Measurements from ENCODE around the gene FYCO1.

Gene FYCO1

GRCh38 chr3:45944830-45945620, 50.6 kb downstream of the FYCO1 start:
- H3K4me3 ChIP-seq (ENCODE audit: low read depth, low read length), result no peak overlapping the region
- DNase-seq (ENCODE audit: low read depth), result no peak
- no peak for TF ChIP-seq CTCF (IDR thresholded peaks at IDR 0.05; ENCODE audit: control insufficient read depth, extremely low read depth, insufficient read depth)

- no peak for DNase-seq (ENCODE audit: low read depth)
- TF ChIP-seq CTCF (IDR thresholded peaks at IDR 0.05; ENCODE audit: control insufficient read depth, extremely low read depth, insufficient read depth), result no peak
- H3K4me3 ChIP-seq (ENCODE audit: low read depth, low read length), result no peak within 1 kb of the TSS
These were observed 52.3 kb downstream of the FYCO1 start, which contains the start of gene CXCR6 for GRCh38 chr3:45943207-45943846. Gene CXCR6 (plus strand): TSS chr3:45943464. CDS start chr3:45946482, 3,018 bp downstream.

GRCh38 chr3:45942051-45942825, 53.4 kb downstream of the FYCO1 start:
- H3K4me3 ChIP-seq (ENCODE audit: low read depth, low read length), result no peak overlapping the region
- TF ChIP-seq CTCF (IDR thresholded peaks at IDR 0.05; ENCODE audit: control insufficient read depth, extremely low read depth, insufficient read depth), result no peak
- DNase-seq (ENCODE audit: low read depth), result peak; percentile 77

- peak; percentile 83 for DNase-seq (ENCODE audit: low read depth)
- no peak overlapping the region for H3K4me3 ChIP-seq (ENCODE audit: low read depth, low read length)
- TF ChIP-seq CTCF (IDR thresholded peaks at IDR 0.05; ENCODE audit: control insufficient read depth, extremely low read depth, insufficient read depth), result no peak
These were observed 54.8 kb downstream of the FYCO1 start for GRCh38 chr3:45940781-45941365.

- no peak overlapping the region for H3K4me3 ChIP-seq (ENCODE audit: low read depth, low read length)
- TF ChIP-seq CTCF (IDR thresholded peaks at IDR 0.05; ENCODE audit: control insufficient read depth, extremely low read depth, insufficient read depth), result no peak
- DNase-seq (ENCODE audit: low read depth), result no peak
These were observed 55.4 kb downstream of the FYCO1 start for GRCh38 chr3:45940004-45940780.

- TF ChIP-seq CTCF (IDR thresholded peaks at IDR 0.05; ENCODE audit: control insufficient read depth, extremely low read depth, insufficient read depth), result no peak
- DNase-seq (ENCODE audit: low read depth), result no peak
- no peak overlapping the region for H3K4me3 ChIP-seq (ENCODE audit: low read depth, low read length)
These were observed 56.3 kb downstream of the FYCO1 start for GRCh38 chr3:45939341-45939771.
